ENCODE measurements around the gene ITGAE. TPM values are rescaled to one million over a fixed set of nuclear protein-coding genes. Genes with fewer than 3 reads are reported as not detected.

Gene ITGAE
- total and polyA plus RNA-seq, 7 donors, result 13.8 to 47.8 (median 23.6) TPM

DNA sequence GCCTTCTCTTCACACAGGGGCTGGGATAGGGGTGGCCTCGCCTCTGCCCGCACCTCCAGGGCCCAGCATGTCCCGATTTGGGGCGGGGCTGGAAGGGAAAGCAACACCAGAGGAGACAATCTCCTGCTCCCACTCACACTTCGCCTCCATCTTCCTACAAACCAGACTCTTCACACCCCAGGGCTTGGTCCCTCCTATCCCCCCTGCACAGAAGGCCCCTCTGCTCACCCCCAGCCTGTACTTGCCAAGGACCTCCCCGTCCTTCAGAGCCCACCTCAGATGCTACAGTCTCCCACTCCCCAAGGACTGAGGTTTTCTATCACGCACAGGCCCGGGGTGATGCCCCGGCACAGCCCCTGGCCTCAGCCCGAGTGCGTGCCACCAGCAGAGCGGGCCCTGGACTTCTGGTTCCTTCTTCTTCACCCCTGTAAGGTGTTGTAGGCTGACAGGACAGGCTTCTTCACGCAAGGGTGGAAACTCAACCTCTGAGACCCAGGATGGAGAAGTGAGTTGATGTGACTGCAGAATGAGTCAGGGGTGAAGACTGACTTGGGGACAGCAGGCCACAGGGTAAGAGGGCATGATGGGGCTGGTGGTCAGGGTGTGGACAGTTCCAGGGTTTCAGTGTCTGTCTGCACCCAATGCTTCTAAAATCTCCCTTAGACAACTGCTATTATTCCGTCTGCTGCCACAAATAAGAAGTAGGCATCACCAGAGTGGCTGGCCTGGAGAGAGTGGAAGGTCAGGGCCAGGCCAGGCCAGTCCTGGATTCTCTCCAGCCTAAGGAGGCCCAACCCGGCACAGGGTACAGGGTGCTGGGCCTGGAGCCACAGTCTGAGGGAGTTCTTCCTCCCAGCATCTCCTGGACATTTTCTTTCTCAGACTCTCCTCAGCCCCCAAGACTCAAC is 2.5 kb downstream of the ITGAE start:
- ATAC-seq (no peak), DNase-seq (no peak)
- no peak overlapping the region for H3K4me3 ChIP-seq
- H3K9me3 ChIP-seq, result no peaks in the 10 kb centered on the region
- intact Hi-C loops (cut with DNase I), result no loop called here
- no peak for TF ChIP-seq CTCF (IDR thresholded peaks at IDR 0.05)
- no peaks in the 10 kb centered on the region for H3K27me3 ChIP-seq (ENCODE audit: insufficient read depth in 3 of 3, low read length in 2 of 3)
- peaks cover 0 to 8% of the 10 kb centered on the region in 2 donors for H3K36me3 ChIP-seq (ENCODE audit: insufficient read depth in 1 of 2, low read depth in 1 of 2)
- WGBS, 3 donors, result 79 to 86% (median 82%) methylated on average over 15 of the region's 15 CpGs
- H3K4me1 ChIP-seq, result no peaks in the 10 kb centered on the region
- H3K27ac ChIP-seq, result no peak overlapping the region

DNA sequence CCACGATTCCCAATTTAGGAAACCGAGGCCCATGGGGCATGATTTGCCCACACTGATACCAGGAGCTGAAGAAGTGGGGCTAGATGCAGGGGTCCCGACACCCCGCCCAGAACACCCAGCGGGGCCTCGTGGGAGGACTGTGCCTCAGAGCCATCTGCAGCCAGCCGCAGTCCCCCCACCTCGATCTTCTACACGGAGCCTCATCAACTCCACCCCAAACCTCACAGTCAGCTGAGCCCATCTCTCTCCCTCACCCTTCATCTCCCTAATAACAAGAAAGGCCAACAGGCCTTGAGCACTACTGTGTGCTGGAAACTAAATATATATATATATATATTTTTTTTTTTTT is 4.2 kb downstream of the ITGAE start:
- H3K27me3 ChIP-seq (ENCODE audit: insufficient read depth in 3 of 3, low read length in 2 of 3), result no peaks in the 10 kb centered on the region
- no peak overlapping the region for H3K27ac ChIP-seq
- H3K36me3 ChIP-seq (ENCODE audit: insufficient read depth in 1 of 2, low read depth in 1 of 2), result peaks cover 0 to 6% of the 10 kb centered on the region in 2 donors
- H3K4me3 ChIP-seq, result no peak overlapping the region
- DNase-seq (no peak), ATAC-seq (no peak)
- 84 to 89% (median 86%) methylated on average over 9 of the region's 9 CpGs for WGBS, 3 donors
- H3K4me1 ChIP-seq, result no peaks in the 10 kb centered on the region
- no peaks in the 10 kb centered on the region for H3K9me3 ChIP-seq
- TF ChIP-seq CTCF (IDR thresholded peaks at IDR 0.05), result no peak
- intact Hi-C loops (cut with DNase I), result no loop called here

DNA sequence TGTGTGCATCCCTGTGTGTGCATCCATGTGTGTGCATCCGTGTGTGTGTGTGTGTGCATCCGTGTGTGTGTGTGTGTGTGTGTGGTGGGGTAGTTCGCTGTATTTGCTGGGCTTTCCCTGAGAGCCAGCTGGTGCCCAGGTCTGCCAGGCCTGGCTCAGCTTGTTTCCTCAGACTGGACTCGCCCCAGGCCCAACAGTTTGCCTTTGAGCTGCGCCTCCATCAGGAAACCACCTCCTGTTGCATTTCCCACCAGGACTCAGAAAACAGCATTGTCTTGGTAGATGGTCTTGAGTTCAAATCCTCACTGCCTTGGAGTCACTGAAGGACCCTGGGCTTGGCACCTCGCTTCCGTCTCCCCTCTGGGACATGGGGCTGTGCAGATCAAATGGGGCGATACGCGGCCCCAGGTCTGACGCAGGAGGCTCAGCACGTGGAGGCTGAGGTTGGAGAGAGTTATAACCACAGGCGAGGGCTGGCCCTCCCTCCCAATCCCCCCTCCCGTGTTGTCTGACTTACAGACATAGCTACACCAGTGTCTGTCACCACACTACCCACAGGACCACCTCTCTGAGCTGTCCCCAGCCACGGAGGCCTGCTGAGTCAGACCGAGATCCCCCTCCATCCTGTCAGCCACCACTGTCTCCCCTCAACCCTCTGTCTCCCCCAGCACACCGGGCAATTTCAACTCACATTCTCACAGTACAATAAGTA is 4.7 kb downstream of the ITGAE start:
- Histone ChIP-seq H3K36me3 (ENCODE audit: insufficient read depth in 1 of 2, low read depth in 1 of 2) (peaks cover 0 to under 1% of the 10 kb centered on the region in 2 donors), H3K4me1 (no peaks in the 10 kb centered on the region), H3K4me3 (no peak overlapping the region), H3K27me3 (ENCODE audit: insufficient read depth in 3 of 3, low read length in 2 of 3) (no peaks in the 10 kb centered on the region), H3K27ac (no peak overlapping the region), H3K9me3 (no peaks in the 10 kb centered on the region)
- ATAC-seq (no peak), DNase-seq (no peak)
- 76 to 83% (median 77%) methylated on average over 16 to 17 of the region's 17 CpGs for whole genome bisulfite sequencing, 3 donors
- intact Hi-C loops (cut with DNase I), result no loop called here
- TF ChIP-seq CTCF (IDR thresholded peaks at IDR 0.05), result no peak

DNA sequence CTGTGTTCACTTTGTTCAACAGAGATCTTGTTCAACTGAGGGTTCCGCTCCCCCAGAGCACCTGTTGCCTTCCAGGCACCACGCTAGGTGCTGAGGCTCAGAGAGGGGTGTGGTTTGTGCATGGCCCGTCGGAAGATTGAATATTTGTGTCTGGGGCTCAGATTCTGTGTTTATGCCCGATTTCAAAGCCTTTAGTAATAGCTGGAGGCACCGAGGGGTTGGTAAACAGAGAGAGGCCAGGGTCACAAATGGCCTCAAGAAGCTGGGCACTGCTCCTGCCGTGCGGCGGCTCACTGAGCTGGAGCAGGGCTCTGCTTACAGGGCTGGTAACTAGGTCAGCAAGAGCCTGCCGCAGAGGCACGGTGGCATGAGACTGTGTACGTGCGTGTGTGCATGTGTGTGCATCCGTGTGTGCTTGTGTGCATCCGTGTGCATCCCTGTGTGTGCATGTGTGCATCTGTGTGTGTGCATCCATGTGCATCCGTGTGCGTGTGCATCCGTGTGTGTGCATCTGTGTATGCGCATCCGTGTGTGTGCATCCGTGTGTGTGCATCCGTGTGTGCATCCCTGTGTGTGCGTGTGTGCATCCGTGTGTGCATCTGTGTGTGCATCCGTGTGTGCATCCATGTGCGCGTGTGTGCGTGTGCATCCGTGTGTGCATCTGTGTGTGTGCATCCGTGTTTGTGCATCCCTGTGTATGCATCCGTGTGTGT is 5.4 kb downstream of the ITGAE start:
- no peak for ATAC-seq
- DNase-seq, result no peak
- Histone ChIP-seq H3K27ac (no peak overlapping the region), H3K9me3 (no peaks in the 10 kb centered on the region), H3K4me1 (no peaks in the 10 kb centered on the region), H3K27me3 (ENCODE audit: insufficient read depth in 3 of 3, low read length in 2 of 3) (no peaks in the 10 kb centered on the region), H3K36me3 (ENCODE audit: insufficient read depth in 1 of 2, low read depth in 1 of 2) (no peaks in the 10 kb centered on the region), H3K4me3 (no peak overlapping the region)
- intact Hi-C loops (cut with DNase I), result no loop called here
- WGBS, 3 donors, result 73 to 81% (median 80%) methylated on average over 31 of the region's 31 CpGs
- no peak for TF ChIP-seq CTCF (IDR thresholded peaks at IDR 0.05)
